ENCODE data around the gene RNF150. TPM values are rescaled to one million over a fixed set of nuclear protein-coding genes. Genes with fewer than 3 reads are reported as not detected.

Gene RNF150
- total and polyA plus RNA-seq, 7 donors: 0.46 to 69.0 (median 53.2) TPM

DNA sequence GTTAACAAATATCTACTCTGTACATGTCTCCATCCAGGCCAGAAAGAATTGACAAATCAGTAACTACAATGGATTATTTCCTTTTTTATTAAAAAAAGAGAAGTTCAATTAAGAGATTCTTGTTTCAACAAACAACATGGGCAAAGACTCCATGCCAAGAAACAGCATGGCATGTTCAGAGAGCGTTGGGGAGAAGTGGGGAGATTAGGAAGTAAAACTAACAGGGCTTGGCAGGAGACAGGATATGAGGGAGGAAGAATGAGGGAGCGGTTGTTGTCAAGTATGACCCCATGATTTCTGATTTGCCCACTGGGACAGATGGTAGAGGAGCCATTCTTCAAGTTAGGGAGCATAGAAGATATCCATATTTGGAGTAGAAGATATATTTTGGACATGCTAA, 128.4 kb downstream of the RNF150 start:
- WGBS, 2 donors: 82% methylated on average over 2 of the region's 2 CpGs
- H3K27ac ChIP-seq: peak overlapping the region in 2 of 4 donors; percentile 68 to 80

DNA sequence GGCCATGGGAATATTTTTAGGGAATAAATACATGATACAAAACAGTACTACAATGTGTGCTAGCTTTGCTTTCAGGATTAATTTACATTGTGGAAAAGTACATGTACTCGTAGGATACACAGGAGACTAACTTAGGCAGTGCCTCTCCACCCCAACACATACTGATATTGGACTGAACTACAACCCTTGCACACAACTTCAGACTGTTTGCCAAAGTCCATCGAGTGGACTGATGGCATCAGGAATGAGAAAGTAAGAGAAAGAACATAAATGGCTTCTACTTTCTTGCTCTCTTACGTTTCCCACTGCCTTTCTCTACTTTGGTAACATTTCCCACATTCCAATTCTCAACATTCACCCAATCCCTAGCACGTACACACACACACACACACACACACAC, 130.1 kb downstream of the RNF150 start:
- Histone ChIP-seq H3K27ac (peak overlapping the region; percentile 68 to 80 (median 74)), H3K36me3 (no peaks in the 10 kb centered on the region), H3K27me3 (no peaks in the 10 kb centered on the region), H3K4me1 (peaks cover 0 to 60% (median 41%) of the 10 kb centered on the region in 4 donors), H3K4me3 (no peak overlapping the region), H3K9me3 (no peaks in the 10 kb centered on the region)
- 78 to 83% methylated on average over 4 of the region's 4 CpGs for WGBS, 2 donors
- TF ChIP-seq EP300 (IDR thresholded peaks at IDR 0.05) (no peak), POLR2AphosphoS5 (IDR thresholded peaks at IDR 0.05) (no peak), POLR2A (IDR thresholded peaks at IDR 0.05) (no peak)
- TF ChIP-seq, protein P1, sequence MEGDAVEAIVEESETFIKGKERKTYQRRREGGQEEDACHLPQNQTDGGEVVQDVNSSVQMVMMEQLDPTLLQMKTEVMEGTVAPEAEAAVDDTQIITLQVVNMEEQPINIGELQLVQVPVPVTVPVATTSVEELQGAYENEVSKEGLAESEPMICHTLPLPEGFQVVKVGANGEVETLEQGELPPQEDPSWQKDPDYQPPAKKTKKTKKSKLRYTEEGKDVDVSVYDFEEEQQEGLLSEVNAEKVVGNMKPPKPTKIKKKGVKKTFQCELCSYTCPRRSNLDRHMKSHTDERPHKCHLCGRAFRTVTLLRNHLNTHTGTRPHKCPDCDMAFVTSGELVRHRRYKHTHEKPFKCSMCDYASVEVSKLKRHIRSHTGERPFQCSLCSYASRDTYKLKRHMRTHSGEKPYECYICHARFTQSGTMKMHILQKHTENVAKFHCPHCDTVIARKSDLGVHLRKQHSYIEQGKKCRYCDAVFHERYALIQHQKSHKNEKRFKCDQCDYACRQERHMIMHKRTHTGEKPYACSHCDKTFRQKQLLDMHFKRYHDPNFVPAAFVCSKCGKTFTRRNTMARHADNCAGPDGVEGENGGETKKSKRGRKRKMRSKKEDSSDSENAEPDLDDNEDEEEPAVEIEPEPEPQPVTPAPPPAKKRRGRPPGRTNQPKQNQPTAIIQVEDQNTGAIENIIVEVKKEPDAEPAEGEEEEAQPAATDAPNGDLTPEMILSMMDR (IDR thresholded peaks at IDR 0.05): no peak
- no peak for DNase-seq
- intact Hi-C loops (cut with DNase I): no loop called here

More for the DNA sequence above, 128.4 kb downstream of the RNF150 start:
- no peaks in the 10 kb centered on the region for H3K36me3 ChIP-seq
- TF ChIP-seq EP300 (IDR thresholded peaks at IDR 0.05): no peak
- no peak for TF ChIP-seq POLR2A (IDR thresholded peaks at IDR 0.05)
- TF ChIP-seq POLR2AphosphoS5 (IDR thresholded peaks at IDR 0.05): no peak
- TF ChIP-seq, protein P1 (IDR thresholded peaks at IDR 0.05): no peak
- H3K9me3 ChIP-seq: no peaks in the 10 kb centered on the region
- intact Hi-C loops (cut with DNase I): no loop called here
- no peak overlapping the region for H3K4me3 ChIP-seq
- DNase-seq: no peak
- peaks cover 0 to 45% (median 28%) of the 10 kb centered on the region in 4 donors for H3K4me1 ChIP-seq
- no peaks in the 10 kb centered on the region for H3K27me3 ChIP-seq

DNA sequence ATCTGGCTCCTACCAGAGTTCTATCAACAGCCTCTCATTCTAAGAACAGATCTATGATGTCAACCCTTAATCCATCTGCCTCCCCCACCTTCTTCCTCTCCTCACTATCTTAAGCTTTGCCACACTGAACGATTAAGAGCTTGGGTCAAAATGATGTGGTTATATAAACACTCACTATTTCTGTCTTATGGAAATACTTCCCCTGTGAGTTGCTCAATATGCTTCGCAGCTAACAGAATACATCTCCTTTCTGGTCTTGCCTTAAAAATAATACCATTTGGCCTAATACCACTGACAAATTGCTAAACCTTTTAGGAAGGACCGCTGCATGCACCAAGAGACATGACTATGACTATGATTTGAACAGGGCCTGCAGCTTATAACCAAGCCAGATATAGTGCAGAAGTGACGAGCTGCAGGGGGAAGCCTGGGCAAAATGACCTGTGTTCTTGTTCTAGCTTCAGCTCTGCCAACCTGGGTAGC, 130.9 kb downstream of the RNF150 start:
- WGBS, 2 donors: 62 to 72% methylated on average over 4 of the region's 4 CpGs
- H3K4me3 ChIP-seq: no peak overlapping the region
- peak; percentile 69 for DNase-seq
- TF ChIP-seq, protein P1 (IDR thresholded peaks at IDR 0.05): no peak
- no peak for TF ChIP-seq POLR2A (IDR thresholded peaks at IDR 0.05)
- TF ChIP-seq POLR2AphosphoS5 (IDR thresholded peaks at IDR 0.05): peak in 2 of 4 donors; percentile 4 to 58
- TF ChIP-seq EP300 (IDR thresholded peaks at IDR 0.05): no peak
- peak overlapping the region; percentile 68 to 80 (median 74) for H3K27ac ChIP-seq
- H3K4me1 ChIP-seq: peaks cover 0 to 61% (median 45%) of the 10 kb centered on the region in 4 donors
- H3K9me3 ChIP-seq: no peaks in the 10 kb centered on the region
- intact Hi-C loops (cut with DNase I): no loop called here
- H3K27me3 ChIP-seq: no peaks in the 10 kb centered on the region
- H3K36me3 ChIP-seq: no peaks in the 10 kb centered on the region

DNA sequence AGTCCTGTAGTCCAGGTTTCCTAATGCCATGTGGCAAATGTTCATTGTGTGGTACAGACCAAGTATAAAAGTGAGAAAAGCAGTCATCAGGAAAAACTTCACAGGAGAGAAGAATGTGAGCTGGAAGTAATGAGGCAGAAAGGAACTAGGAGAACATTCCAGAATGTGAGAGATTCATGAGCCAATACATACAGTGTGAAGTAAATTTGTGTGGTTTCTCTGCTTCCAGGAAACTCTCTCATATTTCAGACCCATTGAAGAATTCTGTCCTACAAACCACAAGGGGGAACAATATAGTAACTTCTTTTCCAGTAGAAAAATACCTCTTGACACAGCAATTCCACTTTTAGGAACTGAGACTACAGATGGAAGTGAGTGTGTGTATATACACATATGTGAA, 136.5 kb downstream of the RNF150 start:
- Histone ChIP-seq H3K4me3 (no peak overlapping the region), H3K4me1 (peaks cover 0 to 79% (median 57%) of the 10 kb centered on the region in 4 donors), H3K36me3 (no peaks in the 10 kb centered on the region), H3K9me3 (no peaks in the 10 kb centered on the region), H3K27me3 (no peaks in the 10 kb centered on the region), H3K27ac (peak overlapping the region; percentile 59 to 77 (median 74))
- intact Hi-C loops (cut with DNase I): loop anchor here (5.0 kb wide), 1 partner anchor 136 kb away; the partner anchor contains the start of gene RNF150
- TF ChIP-seq POLR2AphosphoS5 (IDR thresholded peaks at IDR 0.05) (no peak), POLR2A (IDR thresholded peaks at IDR 0.05) (no peak), EP300 (IDR thresholded peaks at IDR 0.05) (no peak)
- TF ChIP-seq, protein P1 (IDR thresholded peaks at IDR 0.05): peak in 1 of 4 experiments; percentile 17
- no peak for DNase-seq

DNA sequence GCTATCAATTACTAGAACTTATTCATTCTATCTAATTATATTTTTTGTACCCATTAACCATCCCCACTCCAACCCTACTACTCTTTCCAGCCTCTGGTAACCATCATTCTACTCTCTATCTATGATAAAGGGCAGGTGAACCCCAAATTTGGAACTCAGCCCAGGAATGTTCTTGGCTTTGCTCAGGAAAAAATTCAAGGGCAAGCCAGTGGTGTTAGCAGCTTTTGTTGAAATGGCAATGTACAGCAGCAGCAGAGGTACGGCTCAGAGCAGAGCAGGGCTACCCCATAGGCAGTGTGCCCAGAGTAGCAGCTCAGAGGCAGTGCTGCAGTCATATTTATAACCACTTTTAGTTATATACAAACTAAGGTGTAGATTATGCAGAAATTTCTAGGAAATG, 138.2 kb downstream of the RNF150 start:
- peak; percentile 67 to 85 (median 77) for TF ChIP-seq EP300 (IDR thresholded peaks at IDR 0.05)
- TF ChIP-seq POLR2A (IDR thresholded peaks at IDR 0.05): no peak
- TF ChIP-seq POLR2AphosphoS5 (IDR thresholded peaks at IDR 0.05): peak; percentile 74 to 90 (median 86)
- 87 to 90% methylated on average over 1 of the region's 1 CpG for WGBS, 2 donors
- Histone ChIP-seq H3K4me1 (peaks cover 0 to 66% (median 54%) of the 10 kb centered on the region in 4 donors), H3K27me3 (no peaks in the 10 kb centered on the region), H3K9me3 (no peaks in the 10 kb centered on the region), H3K4me3 (no peak overlapping the region), H3K36me3 (no peaks in the 10 kb centered on the region), H3K27ac (peak overlapping the region; percentile 59 to 77 (median 74))
- DNase-seq: peak; percentile 84
- intact Hi-C loops (cut with DNase I): loop anchor here (5.0 kb wide), 1 partner anchor 137 kb away; the partner anchor contains the start of gene RNF150

Measured in sigmoid colon (tissue), 7 donors.